Activated T-helper 1 cell treated with anti-CD3 and anti-CD28 coated beads, Interleukin-2, amount 50 U/mL, for 16 hours (primary cell): ENCODE results near the gene WDR3.
"Not testable (repeated sequence)": the region's sequence is repeated elsewhere in the genome, so short reads cannot be mapped to it uniquely, and the experiment has no call there.

Experiments
- DNase-seq, 2 donors: peaks; one replicate each; pipeline ENCODE4 v3.0.0-alpha.2; 2020; ENCODE audit warnings: low read depth in 1 of 2, low spot score in 1 of 2

WDR3 gene

GRCh38 chr1:117929343-117930172 is at the start of gene WDR3, which contains the start of gene GDAP2:
Gene WDR3 (plus strand): TSS chr1:117929739. CDS start chr1:117933320, 3,581 bp downstream.
Gene GDAP2 (minus strand): TSS chr1:117929621. CDS start chr1:117920357, 9,264 bp downstream.
- DNase-seq = peak; percentile 87 to 92

DNA sequence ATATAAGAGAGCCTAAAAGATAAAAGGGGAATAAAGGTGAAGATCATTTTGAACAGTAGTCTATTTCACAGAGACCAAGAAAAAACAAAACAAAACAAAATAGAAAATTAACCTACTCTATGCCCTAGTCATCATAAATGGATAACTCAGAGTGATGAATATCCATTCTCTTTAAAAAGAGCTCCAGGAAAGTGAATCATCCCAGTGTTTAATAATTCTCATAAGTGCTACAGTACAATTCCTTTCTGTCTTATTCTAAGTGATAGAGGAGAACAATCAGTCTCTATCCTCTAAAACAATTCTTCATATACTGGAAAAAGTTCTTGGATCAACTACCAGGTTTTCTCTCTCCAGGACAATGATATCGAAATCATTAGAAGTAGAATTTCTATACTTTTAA is 45.9 kb upstream of the WDR3 start:
- no peak for DNase-seq

- no peak for DNase-seq
These were observed 43.3 kb upstream of the WDR3 start for GRCh38 chr1:117886101-117886795.

GRCh38 chr1:117890452-117890851 is 39.1 kb upstream of the WDR3 start:
- no peak for DNase-seq

DNA sequence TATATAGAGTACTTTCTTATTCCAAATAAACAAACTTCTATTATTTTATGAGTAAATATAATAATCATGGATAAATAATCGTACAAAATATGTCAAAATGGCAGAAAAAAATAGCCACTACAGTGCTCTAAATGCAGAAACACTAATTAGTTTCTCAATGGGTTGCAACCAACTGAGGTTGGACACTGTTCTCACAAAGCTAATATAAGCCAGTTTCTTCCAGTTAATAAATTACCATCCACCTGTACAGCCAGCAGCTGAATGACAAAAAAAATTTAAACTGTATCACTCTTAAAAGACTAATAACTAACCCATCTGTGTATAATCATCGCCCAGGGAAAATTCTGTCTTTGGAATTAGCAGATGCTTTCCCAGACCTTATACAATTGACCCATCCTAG is 37.0 kb upstream of the WDR3 start:
- DNase-seq = no peak

- no peak for DNase-seq
These were observed 35.5 kb upstream of the WDR3 start for GRCh38 chr1:117894078-117894477.

- DNase-seq = peak in 1 of 2 donors; percentile 15
These were observed 33.9 kb upstream of the WDR3 start for GRCh38 chr1:117895482-117896114.

DNA sequence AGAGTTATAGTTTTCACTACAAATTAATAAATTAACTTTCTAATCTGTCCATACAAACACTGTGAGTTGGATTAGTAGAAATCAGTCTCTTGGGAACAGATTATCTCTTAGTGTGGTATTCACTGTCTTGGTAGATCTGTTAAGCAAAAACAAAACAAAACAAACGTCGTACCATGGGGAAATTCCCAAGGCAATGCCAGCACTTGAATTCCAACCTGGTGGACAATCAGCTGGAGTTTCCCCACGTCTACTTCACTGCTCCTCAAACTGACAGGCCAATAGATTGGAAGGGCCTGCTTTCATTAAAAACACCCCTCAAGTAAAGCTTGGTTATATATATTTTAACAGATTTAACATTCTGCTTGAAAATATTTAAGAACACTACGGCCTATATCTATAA is 32.0 kb upstream of the WDR3 start:
- DNase-seq = no peak

- no peak for DNase-seq
These were observed 29.7 kb upstream of the WDR3 start for GRCh38 chr1:117899801-117900200.

DNA sequence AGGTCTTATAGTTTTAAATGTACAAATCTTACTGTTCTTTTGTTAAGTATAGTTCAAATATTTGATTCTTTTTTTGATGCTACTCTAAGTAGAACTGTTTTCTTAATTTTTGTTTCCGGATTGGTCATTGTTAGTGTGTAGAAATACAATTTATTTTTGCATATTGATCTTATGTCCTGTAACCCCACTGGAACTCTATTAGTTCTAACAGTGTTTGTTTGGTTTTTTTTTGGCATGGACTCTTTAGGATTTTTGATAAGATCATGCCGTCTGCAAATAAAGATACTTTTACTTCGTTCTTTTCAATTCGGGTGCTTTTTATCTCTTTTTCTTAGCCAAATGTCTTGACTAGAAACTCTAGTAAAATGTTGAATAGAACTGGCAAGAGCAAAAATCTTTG is 26.6 kb upstream of the WDR3 start:
- DNase-seq = no peak

GRCh38 chr1:117904485-117904884 is 25.1 kb upstream of the WDR3 start:
- no peak for DNase-seq

DNA sequence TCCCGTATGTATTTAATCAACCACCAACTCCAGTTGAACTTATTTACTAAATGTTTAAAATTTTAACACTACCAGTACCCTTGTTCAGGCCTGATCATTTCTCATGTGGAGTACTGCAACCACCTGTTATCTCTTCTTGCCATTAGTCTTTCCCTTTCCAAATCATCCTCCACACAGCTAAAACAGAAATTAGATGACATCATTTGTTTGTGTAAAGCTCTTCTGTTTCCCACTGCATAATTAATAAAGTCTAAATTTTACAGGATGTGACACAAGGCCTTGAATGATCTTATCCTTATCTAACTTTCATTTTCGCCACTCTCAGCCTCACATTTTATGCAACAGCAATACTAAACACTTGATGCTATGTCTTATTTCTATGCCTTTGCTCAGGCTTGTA is 24.5 kb upstream of the WDR3 start:
- no peak for DNase-seq

DNA sequence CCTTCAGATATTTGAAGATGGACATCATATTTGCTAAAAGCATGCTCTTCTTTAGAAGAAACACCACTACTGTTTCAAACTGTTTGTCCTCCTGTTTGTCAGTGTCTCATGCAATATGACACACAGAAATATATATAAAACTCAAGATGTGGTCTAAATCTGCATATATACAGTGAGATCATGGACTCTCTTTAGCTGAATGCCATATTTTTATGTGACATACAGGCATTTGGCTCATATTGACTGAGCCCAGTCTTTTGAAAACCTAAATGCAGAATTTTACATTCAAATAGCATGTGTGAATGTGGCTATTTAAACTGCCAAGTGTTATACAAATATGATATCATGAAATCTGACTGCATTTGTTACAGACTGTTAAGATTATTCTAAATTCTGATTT is 18.5 kb upstream of the WDR3 start:
- no peak for DNase-seq

DNA sequence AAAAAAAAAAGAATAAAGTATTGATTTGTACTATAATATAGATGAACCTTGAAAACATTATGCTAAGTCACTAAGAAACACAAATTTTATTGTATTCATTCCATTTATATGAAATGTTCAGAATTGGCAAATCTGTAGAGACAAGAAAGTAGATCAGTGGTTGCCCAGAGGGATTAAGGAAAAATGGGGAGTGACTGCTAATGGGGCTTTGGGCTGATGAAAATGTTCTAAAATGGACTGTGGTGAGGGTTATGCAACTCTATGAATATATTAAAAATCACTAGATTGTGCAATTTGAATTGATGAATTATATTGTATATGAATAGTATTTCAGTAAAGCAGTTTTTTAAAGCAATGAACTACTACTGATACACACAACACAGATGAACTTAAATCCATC is 10.2 kb upstream of the WDR3 start:
- no peak for DNase-seq

DNA sequence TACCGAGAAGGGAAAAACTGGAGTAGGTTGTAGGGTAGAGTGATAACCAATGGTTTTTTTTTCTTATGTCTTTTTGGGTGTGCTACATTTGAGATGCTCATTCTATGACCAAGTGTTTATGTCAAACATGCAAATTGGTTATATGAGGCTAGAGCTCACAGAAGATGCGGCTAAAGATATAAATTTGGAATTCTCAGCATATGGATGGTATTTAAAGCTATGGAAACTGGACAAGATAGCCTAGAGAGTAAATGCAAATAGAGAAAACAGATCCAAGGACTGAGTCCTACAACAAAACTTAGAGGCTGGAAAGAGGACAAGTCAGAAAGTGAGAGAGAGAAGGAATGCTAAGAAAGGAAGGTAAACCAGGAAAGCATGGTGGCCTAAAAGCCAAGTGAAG is 7.5 kb upstream of the WDR3 start:
- no peak for DNase-seq

- not testable (repeated sequence) for DNase-seq
These were observed 6.8 kb upstream of the WDR3 start for GRCh38 chr1:117922717-117923116.

- DNase-seq = no peak
These were observed 3.6 kb upstream of the WDR3 start for GRCh38 chr1:117925981-117926380.

DNA sequence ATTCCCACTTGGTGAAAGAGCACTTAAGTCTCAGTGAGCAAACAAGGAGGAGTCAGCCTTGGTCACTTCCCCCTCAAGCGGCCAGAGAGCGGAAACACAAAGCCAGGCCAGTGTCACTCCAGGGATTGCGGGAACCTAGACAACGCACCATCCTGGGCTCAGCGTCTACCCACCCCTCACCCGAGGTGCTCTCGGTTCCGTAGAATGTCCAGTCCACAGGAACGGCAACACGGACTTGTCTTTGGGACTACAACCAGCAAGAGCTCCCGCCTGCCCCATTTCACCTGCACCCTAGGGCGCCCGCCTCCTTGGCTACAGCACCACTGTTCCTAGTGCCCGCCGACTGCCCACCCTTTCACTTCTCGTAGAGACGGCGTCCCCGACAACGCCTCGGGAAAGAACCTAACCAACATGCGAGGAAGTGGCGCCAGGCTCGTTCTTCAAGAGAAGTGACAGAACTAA is 627 bp upstream of the WDR3 start:
- DNase-seq = peak; percentile 5 to 14

- peak in 1 of 2 donors; percentile 1 for DNase-seq
These were observed 571 bp downstream of the WDR3 start for GRCh38 chr1:117930173-117930447.

DNA sequence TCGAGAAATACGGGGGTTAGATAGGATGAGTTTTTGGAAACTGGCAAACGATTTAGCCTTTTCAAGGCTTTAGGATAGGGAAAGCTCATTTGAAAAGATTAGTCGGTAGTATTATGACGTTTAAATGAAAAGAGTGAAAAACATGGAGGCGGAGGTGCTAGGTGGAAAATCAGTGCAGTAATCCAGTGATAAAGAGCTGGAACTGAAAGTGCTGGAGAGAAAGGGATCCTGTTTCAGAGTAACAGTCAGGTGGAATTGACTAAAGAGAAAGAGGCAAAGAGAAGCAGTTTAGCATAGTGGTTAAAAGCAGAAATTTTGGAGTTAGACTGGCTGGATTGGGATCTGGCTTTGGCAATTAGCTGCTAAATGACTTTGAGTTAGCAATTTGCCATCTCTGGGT is 945 bp downstream of the WDR3 start:
- no peak for DNase-seq

GRCh38 chr1:117932576-117932975 is 3.0 kb downstream of the WDR3 start:
- no peak for DNase-seq

GRCh38 chr1:117933769-117934168 is 4.2 kb downstream of the WDR3 start:
- no peak for DNase-seq
